OCI-LY7 (cell line): ENCODE data around the gene BTRC. TPM values are rescaled to one million over a fixed set of nuclear protein-coding genes. Genes with fewer than 3 reads are reported as not detected.

Source experiments
- BruUV-seq: library from RNA; stranded (reverse); fragments of 400-500 nt; replicated peaks from 2 replicates; lab custom pipeline; 2021; lab: Mats Ljungman, UMichigan
- CTCF ChIA-PET: fragments of 300-600 bp; sonication (Branson Sonifier 250); formaldehyde crosslinking; loops from one replicate; lab custom pipeline; 2022; ENCODE audit warnings: antibody characterized with exemption; ENCODE audit not compliant: unreplicated experiment; lab: Charles Lee
- POLR2A ChIA-PET: fragments of 300-600 bp; sonication (Branson Sonifier 250); formaldehyde crosslinking; loops from one replicate; lab custom pipeline; 2022; ENCODE audit warnings: antibody characterized with exemption; lab: Charles Lee
- DNase-seq: peaks from one replicate; pipeline ENCODE4 v3.0.0-alpha.2; 2015; ENCODE audit warnings: low spot score
- H2AFZ ChIP-seq: fragments of 200-600 bp; sonication (generic), shearing (Covaris generic); 2 replicates; pipeline ENCODE4 v1.6.1; 2014; ENCODE audit warnings: mild to moderate bottlenecking, antibody characterized with exemption, low read length, moderate library complexity
- H3K27ac ChIP-seq: fragments of 200-600 bp; sonication (generic); 2 replicates; pipeline ENCODE4 v1.5.1; 2014; ENCODE audit warnings: mixed run types, low read depth, mild to moderate bottlenecking, moderate library complexity, low read length, inconsistent platforms; ENCODE audit not compliant: poor library complexity, severe bottlenecking
- H3K36me3 ChIP-seq: fragments of 200-600 bp; sonication (generic); 2 replicates; pipeline ENCODE4 v1.6.1; 2014; ENCODE audit warnings: mild to moderate bottlenecking, antibody characterized with exemption, low read length, moderate library complexity, mixed read lengths; ENCODE audit not compliant: insufficient read depth
- H3K4me1 ChIP-seq: fragments of 200-600 bp; sonication (generic); 2 replicates; pipeline ENCODE4 v1.5.1; 2014; ENCODE audit warnings: mild to moderate bottlenecking, low read length; ENCODE audit not compliant: insufficient read depth, poor library complexity, severe bottlenecking
- H3K4me2 ChIP-seq: fragments of 200-600 bp; sonication (generic); 2 replicates; pipeline ENCODE4 v1.6.1; 2014; ENCODE audit warnings: mild to moderate bottlenecking, low read length
- H3K4me3 ChIP-seq: fragments of 200-600 bp; sonication (generic); 2 replicates; pipeline ENCODE4 v1.5.1; 2014; ENCODE audit warnings: mild to moderate bottlenecking, low read depth, low read length; ENCODE audit not compliant: poor library complexity, severe bottlenecking
- H3K79me2 ChIP-seq: fragments of 200-600 bp; sonication (generic); 2 replicates; pipeline ENCODE4 v1.6.1; 2016; ENCODE audit warnings: low read depth, mild to moderate bottlenecking, low read length, moderate library complexity, mixed read lengths; ENCODE audit not compliant: insufficient read depth
- H3K9me2 ChIP-seq: fragments of 200-600 bp; sonication (generic); 2 replicates; pipeline ENCODE4 v1.6.1; 2016; ENCODE audit warnings: mild to moderate bottlenecking, low read length, mixed read lengths; ENCODE audit not compliant: insufficient read depth
- H3K9me3 ChIP-seq: fragments of 200-600 bp; sonication (generic); 2 replicates; pipeline ENCODE4 v1.6.1; 2014; ENCODE audit warnings: mild to moderate bottlenecking, mixed run types, low read length, mixed read lengths
- H4K20me1 ChIP-seq: fragments of 200-600 bp; sonication (generic); 2 replicates; pipeline ENCODE4 v1.6.1; 2014; ENCODE audit warnings: mild to moderate bottlenecking, antibody characterized with exemption, low read length, moderate library complexity, mixed read lengths; ENCODE audit not compliant: insufficient read depth
- EZH2phosphoT487 ChIP-seq: fragments of 200-600 bp; sonication (generic); IDR thresholded peaks from 2 replicates; pipeline ENCODE4 v1.6.1; 2018; ENCODE audit warnings: low read depth, borderline replicate concordance, mild to moderate bottlenecking, mixed run types, antibody characterized with exemption, low read length, moderate library complexity, mixed read lengths
- intact Hi-C: fragments of 100-400 bp; cut with micrococcal nuclease; formaldehyde crosslinking; loops from one replicate; pipeline ENCODE4 v1.10.0; 2022; ENCODE audit not compliant: unreplicated experiment
- total RNA-seq, 2 experiments: library from RNA; depleted of rRNA in 1 of 2; stranded (reverse); fragments of >200 nt in 1 of 2; shearing (Covaris generic) in 1 of 2; gene quantifications; 2 replicates each; pipeline ENCODE4 v1.2.3, GENCODE V29; 2014 to 2022
- TF ChIP-seq, protein P1 (sequence below): fragments of 200-600 bp; sonication (generic); conservative IDR thresholded peaks from 2 replicates; pipeline ENCODE4 v1.5.1; 2014; ENCODE audit warnings: mild to moderate bottlenecking, antibody characterized with exemption, low read length, moderate library complexity, mixed read lengths

Gene BTRC
- total RNA-seq, 2 experiments from 2014 or later, result 6.1 to 17.8 TPM

DNA sequence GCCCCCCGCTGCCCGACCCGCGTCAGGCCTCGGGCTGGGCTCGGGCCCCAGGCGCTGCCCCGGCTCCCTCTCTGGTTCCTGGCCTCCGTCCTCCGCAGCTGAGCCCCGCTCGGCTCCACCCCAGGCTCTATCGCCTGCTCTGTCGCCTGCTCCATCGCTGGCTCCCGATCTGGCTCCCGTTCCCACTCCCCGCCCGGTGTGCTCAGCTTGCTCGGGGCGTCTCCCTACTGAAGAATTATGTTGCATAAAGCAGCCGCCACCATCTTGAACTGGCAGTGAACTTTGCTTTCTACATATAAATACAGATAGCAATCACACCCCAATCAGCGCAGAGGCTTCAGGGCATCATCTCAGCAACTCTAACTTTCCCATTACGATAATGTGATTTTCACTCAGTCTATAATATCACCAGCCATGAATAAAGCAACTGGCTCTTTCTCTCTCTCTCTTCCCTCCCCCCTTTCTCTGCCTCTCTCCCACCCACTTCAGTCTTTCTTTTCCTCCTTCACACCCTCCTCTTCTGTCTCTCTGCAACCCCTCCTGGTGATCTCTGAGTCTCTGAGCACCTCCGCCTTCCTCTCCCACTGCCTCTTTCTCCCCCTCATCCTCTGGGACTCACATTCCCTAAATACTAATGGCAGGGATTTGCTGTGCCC is 43.3 kb upstream of the BTRC start:
- Histone ChIP-seq H3K79me2 (no peaks in the 10 kb centered on the region), H3K4me1 (no peaks in the 10 kb centered on the region), H3K9me2 (no peaks in the 10 kb centered on the region), H4K20me1 (no peaks in the 10 kb centered on the region), H3K36me3 (no peaks in the 10 kb centered on the region), H3K27ac (no peak overlapping the region), H3K4me2 (no peak overlapping the region), H2AFZ (no peak overlapping the region), H3K9me3 (no peaks in the 10 kb centered on the region), H3K4me3 (no peak overlapping the region)
- no peak for DNase-seq
- intact Hi-C loops, result no loop called here
- TF ChIP-seq EZH2phosphoT487, result no peak
- TF ChIP-seq, protein P1, sequence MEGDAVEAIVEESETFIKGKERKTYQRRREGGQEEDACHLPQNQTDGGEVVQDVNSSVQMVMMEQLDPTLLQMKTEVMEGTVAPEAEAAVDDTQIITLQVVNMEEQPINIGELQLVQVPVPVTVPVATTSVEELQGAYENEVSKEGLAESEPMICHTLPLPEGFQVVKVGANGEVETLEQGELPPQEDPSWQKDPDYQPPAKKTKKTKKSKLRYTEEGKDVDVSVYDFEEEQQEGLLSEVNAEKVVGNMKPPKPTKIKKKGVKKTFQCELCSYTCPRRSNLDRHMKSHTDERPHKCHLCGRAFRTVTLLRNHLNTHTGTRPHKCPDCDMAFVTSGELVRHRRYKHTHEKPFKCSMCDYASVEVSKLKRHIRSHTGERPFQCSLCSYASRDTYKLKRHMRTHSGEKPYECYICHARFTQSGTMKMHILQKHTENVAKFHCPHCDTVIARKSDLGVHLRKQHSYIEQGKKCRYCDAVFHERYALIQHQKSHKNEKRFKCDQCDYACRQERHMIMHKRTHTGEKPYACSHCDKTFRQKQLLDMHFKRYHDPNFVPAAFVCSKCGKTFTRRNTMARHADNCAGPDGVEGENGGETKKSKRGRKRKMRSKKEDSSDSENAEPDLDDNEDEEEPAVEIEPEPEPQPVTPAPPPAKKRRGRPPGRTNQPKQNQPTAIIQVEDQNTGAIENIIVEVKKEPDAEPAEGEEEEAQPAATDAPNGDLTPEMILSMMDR, result no peak
- BruUV-seq, result no TSS peak
- POLR2A ChIA-PET, result interaction anchor here (0.6 kb wide), 1 partner anchor 9 kb away, joined by 3 read pairs; no protein-coding TSS in a partner anchor
- CTCF ChIA-PET, result no interaction called here

DNA sequence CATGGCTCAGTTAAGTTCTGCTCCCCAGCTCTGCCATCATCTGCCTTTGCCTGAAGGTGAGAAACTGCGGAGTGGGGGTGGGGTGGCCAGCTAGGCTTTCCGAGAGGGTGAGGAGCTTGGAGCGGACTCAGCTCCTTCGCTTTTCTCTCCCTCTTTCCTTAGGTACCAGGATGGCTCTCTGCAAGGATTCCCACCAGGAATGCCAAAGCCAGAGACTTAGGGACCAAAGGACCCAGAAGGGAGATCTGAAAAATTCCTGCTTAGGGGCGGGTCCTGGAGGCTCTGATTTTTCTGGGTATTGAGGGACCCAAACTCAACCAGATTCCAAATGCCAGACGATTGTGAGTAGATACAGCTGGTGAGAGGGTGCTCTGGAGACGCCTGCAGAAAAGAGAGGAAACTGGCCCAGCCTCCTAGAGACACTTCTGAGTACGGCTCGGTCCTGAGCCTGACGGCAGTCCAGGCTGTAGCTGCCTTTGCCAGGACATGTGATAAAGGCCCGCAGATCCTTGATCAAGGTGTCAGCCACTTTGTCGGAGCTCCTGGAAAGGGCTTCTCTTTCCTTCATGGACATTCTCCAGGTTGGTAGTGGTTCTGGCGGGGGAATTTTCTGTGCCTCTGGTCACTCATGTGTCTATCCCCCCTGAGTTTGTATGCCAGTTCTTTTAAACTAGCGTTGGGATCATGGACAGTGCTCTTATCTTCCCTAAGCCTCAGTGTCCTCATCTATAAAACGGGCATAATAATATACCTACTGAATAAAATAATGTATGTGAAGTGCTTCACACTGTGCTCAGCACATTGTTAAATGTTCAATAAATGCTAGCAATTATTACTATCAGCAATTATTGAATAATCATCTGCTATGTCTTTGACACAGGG is 42.5 kb upstream of the BTRC start:
- Histone ChIP-seq H3K36me3 (no peaks in the 10 kb centered on the region), H3K79me2 (no peaks in the 10 kb centered on the region), H2AFZ (no peak overlapping the region), H3K4me2 (no peak overlapping the region), H3K27ac (no peak overlapping the region), H4K20me1 (no peaks in the 10 kb centered on the region), H3K4me1 (no peaks in the 10 kb centered on the region), H3K9me2 (no peaks in the 10 kb centered on the region), H3K4me3 (no peak overlapping the region), H3K9me3 (no peaks in the 10 kb centered on the region)
- intact Hi-C loops, result no loop called here
- DNase-seq, result no peak
- BruUV-seq, result no TSS peak
- no peak for TF ChIP-seq EZH2phosphoT487
- TF ChIP-seq, protein P1, result no peak
- ChIA-PET POLR2A (no interaction called here), CTCF (no interaction called here)
